AG09309 (cell line): ENCODE data around the gene EDN3.

Source experiments
- DNase-seq: peaks from one replicate; pipeline ENCODE4 v3.0.0-alpha.2; 2010; ENCODE audit warnings: low read depth
- H3K4me3 ChIP-seq: 2 replicates; pipeline ENCODE4 v1.5.1; 2011; ENCODE audit warnings: mild to moderate bottlenecking, low read depth, low read length, moderate library complexity; ENCODE audit not compliant: control insufficient read depth
- TF ChIP-seq, protein P1 (sequence below): IDR thresholded peaks from 2 replicates; pipeline ENCODE4 v1.5.1; 2011; ENCODE audit warnings: mild to moderate bottlenecking, low read depth, low read length, inconsistent platforms; ENCODE audit not compliant: insufficient read depth, control insufficient read depth; ENCODE audit errors: missing control alignments

EDN3 gene

GRCh38 chr20:59265298-59265697 is 35.1 kb upstream of the EDN3 start:
- TF ChIP-seq, protein P1, sequence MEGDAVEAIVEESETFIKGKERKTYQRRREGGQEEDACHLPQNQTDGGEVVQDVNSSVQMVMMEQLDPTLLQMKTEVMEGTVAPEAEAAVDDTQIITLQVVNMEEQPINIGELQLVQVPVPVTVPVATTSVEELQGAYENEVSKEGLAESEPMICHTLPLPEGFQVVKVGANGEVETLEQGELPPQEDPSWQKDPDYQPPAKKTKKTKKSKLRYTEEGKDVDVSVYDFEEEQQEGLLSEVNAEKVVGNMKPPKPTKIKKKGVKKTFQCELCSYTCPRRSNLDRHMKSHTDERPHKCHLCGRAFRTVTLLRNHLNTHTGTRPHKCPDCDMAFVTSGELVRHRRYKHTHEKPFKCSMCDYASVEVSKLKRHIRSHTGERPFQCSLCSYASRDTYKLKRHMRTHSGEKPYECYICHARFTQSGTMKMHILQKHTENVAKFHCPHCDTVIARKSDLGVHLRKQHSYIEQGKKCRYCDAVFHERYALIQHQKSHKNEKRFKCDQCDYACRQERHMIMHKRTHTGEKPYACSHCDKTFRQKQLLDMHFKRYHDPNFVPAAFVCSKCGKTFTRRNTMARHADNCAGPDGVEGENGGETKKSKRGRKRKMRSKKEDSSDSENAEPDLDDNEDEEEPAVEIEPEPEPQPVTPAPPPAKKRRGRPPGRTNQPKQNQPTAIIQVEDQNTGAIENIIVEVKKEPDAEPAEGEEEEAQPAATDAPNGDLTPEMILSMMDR = no peak
- H3K4me3 ChIP-seq = no peak overlapping the region

GRCh38 chr20:59268870-59269269 is 31.5 kb upstream of the EDN3 start:
- TF ChIP-seq, protein P1 = no peak
- DNase-seq = no peak
- H3K4me3 ChIP-seq = no peak overlapping the region

More at GRCh38 chr20:59265298-59265697, 35.1 kb upstream of the EDN3 start:
- DNase-seq = no peak

DNA sequence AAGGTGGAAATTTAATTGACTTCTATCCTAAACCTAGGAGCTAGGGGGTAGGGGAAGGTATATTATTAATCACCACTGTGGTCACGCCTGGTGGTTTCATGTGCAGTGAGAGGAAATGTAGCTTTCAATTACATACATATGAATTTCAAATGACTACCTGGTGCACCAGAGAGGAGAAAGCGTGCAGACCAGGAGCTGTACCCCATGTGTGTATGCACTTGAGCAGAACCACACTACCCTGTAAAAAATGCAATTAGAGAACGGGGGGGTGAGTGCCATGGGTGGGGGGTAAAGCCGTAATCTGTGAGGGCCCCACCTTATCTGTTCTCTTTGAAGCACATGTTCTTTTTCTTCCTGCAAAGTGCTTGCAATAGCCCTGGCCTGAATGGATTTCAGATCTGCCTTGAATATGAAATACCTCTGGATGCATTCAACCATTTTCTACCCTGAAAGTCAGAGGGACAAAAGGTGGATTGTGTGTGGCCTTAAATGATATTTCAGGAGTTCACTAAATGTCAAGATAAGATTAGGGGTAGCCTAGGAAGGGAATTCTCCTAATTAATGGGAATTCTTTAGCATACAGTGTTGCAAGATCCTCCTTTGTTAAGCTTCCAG is 30.9 kb upstream of the EDN3 start:
- TF ChIP-seq, protein P1 = no peak
- H3K4me3 ChIP-seq = no peak overlapping the region
- no peak for DNase-seq

GRCh38 chr20:59270380-59270779 is 30.0 kb upstream of the EDN3 start:
- TF ChIP-seq, protein P1 = no peak
- H3K4me3 ChIP-seq = no peak overlapping the region
- no peak for DNase-seq

DNA sequence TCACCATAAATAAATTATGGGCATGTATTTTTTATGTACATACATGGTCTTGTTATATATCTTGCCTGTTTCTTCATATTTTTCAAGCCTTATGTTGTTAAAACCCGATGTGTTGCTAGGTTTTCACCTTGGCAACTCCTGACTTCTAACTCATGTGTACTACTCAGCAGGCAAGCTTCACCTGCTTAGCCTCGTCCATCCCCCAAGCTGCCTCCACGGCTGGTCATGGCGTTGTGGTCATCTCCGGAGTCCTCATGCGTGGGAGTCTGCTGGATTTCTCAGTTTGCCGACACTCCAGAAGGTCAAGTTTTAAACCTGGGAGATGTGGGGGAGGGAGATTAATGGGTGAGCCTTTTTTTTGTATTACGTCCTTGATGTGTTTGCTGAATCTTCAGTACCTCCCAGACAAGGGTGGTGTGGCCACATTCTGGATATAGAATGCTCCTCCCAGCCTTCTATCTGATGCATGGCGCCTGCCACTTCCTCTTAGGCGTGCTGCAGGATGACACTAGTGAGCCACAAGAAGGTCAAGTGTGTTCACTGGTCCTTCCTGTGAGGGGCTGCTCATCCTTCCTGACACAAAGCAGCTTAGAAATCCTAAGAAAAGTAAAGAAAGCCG is 26.6 kb upstream of the EDN3 start:
- H3K4me3 ChIP-seq = no peak overlapping the region
- TF ChIP-seq, protein P1 = no peak
- DNase-seq = no peak

- TF ChIP-seq, protein P1 = no peak
- no peak overlapping the region for H3K4me3 ChIP-seq
- DNase-seq = no peak
Observed at GRCh38 chr20:59276938-59277337, 23.5 kb upstream of the EDN3 start.
